SH-SY5Y (cell line): Measurements from ENCODE around the gene LSM12.

Experiments used
- GATA2 ChIP-seq: IDR thresholded peaks from 2 replicates; pipeline ENCODE4 v1.6.1; 2011; ENCODE audit warnings: mild to moderate bottlenecking, low read depth, low read length
- GATA3 ChIP-seq: IDR thresholded peaks from 2 replicates; pipeline ENCODE4 v1.6.1; 2011; ENCODE audit warnings: low read depth, mild to moderate bottlenecking, low read length, moderate library complexity

GRCh38 chr17:44109312-44109630, 42.8 kb upstream of the LSM12 start:
- no peak for TF ChIP-seq GATA3
- TF ChIP-seq GATA2 = no peak
